ENCODE data around the gene EYS.

EYS gene

GRCh38 chr6:64000818-64001491, 1706.1 kb downstream of the EYS start:
- TF ChIP-seq, protein P1, sequence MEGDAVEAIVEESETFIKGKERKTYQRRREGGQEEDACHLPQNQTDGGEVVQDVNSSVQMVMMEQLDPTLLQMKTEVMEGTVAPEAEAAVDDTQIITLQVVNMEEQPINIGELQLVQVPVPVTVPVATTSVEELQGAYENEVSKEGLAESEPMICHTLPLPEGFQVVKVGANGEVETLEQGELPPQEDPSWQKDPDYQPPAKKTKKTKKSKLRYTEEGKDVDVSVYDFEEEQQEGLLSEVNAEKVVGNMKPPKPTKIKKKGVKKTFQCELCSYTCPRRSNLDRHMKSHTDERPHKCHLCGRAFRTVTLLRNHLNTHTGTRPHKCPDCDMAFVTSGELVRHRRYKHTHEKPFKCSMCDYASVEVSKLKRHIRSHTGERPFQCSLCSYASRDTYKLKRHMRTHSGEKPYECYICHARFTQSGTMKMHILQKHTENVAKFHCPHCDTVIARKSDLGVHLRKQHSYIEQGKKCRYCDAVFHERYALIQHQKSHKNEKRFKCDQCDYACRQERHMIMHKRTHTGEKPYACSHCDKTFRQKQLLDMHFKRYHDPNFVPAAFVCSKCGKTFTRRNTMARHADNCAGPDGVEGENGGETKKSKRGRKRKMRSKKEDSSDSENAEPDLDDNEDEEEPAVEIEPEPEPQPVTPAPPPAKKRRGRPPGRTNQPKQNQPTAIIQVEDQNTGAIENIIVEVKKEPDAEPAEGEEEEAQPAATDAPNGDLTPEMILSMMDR (IDR thresholded peaks at IDR 0.05): no peak

DNA sequence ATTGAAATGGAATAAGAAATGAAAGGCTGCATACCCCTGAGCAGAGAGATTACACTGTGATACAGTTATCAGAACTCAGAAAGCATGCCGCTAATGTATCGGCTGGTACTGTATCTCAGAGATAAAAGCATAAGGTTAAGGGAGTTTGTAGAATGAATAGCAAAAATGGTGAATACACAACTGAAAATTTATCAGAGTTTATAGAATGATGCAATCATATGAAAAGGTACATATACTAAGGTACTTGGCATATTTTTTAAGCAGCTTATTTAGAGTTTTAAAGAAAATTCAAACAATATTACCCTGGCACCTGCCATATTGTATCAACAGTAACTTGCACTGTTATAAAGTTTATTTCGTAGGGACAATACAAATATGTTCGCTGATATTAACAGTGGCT, 1707.4 kb downstream of the EYS start:
- TF ChIP-seq, protein P1 (IDR thresholded peaks at IDR 0.05): no peak

DNA sequence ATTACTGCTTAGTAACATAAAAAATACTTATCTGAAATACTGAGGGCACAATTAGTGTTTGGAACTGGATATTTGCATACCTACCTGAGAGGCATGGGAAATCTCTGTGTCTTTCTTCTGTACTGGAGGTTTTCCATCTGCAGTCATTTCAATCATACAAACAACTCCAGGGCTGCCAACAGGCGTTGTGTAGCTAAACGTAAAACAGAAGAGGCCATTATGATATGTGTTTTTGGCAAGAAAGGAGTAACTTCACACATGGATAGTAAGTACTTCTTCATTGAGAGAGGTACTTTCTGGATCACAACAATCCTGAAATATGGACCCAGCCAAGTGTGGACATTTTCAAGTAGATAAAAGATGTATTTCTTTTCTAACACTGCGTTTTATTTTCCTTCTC, 1708.0 kb downstream of the EYS start:
- TF ChIP-seq, protein P1 (IDR thresholded peaks at IDR 0.05): no peak

- TF ChIP-seq, protein P1 (IDR thresholded peaks at IDR 0.05): no peak
These were observed 1709.3 kb downstream of the EYS start for GRCh38 chr6:63997734-63998133.

DNA sequence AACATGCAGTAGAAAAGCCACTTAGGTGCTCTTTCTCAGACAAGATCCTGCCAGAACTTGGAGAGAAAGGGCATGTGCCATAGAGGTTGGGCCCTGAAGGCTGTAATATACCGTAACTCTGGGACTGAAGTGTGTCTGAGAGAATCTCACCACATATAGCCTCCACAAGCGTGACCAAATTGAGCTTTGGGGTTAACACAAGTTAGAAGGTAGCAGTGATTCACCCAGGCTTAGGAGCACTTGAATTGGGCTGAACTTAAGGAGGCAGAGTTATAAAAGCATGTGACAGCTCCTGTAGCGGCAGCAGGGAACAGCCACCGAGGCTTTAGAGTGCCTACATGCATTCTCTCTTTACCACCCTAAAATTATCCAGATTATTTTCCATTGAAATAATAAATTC, 1709.8 kb downstream of the EYS start:
- TF ChIP-seq, protein P1 (IDR thresholded peaks at IDR 0.05): no peak

DNA sequence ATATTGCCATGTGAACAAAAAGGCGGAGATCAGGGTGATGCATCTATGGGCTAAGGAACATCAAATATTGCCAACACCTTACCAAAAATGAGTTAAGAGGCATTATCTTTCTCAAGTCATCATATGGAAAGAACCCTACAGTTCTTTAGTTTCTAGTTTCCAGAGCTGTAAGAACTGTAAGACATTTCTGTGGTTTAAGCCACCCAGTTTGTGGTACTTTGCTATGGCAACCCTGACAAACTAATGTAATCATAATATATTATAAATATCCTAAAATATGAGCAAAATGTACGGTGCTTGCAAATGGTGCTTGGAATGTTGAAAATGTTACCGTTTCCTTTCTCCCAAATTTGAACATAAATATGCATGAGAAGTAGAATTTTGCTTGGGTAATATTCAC, 1721.8 kb downstream of the EYS start:
- TF ChIP-seq, protein P1 (IDR thresholded peaks at IDR 0.05): no peak

DNA sequence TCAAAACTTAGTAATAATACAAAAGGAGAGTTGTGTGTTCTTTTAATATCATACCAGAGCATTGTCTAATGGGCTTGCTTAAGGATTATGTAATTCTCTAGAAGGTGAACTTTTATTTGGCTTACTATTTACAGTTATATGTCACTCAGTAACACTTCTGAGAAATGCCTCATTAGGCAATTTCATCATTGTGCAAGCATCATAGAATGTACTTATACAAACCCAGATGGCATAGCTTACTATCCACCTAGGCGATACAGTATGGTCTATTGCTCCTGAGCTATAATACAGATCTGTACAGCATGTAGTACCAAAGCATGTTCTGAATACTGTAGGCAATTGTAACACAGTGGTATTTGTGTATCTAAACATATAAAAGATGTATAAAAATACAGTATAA, 1731.3 kb downstream of the EYS start:
- TF ChIP-seq, protein P1 (IDR thresholded peaks at IDR 0.05): no peak

DNA sequence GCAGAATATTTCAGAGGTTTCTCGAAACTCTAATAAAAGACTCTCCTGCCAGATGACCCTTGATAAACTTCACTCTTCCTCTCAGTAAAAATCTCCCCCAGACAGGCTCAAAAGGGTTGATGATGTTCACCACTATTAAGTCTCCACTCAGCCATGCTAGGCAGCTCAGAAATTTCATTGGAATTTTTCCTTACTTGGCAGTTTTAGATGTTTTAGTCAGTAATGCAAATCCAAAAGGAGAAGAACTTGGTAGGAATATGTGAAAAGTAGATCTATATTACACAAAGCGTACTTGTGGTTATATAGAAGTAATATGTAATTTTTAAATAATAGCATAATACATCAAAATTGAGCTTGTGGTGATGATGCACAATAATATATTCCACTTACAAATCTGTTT, 1738.4 kb downstream of the EYS start:
- TF ChIP-seq, protein P1 (IDR thresholded peaks at IDR 0.05): no peak

Data from LNCAP (cell line).